SK-N-MC (cell line): ENCODE measurements around the gene CDH1.

Experiments used
- DNase-seq: peaks from one replicate; pipeline ENCODE4 v3.0.0-alpha.2; 2011; ENCODE audit warnings: low read depth, low spot score
- H3K27ac ChIP-seq: fragments of 200-600 bp; sonication (generic); 2 replicates; pipeline ENCODE4 v1.5.1; 2016; ENCODE audit warnings: mixed run types
- H3K36me3 ChIP-seq: fragments of 200-600 bp; sonication (generic); 2 replicates; pipeline ENCODE4 v1.6.1; 2017; ENCODE audit warnings: antibody characterized with exemption, low read length, mixed read lengths; ENCODE audit not compliant: insufficient read depth
- H3K4me3 ChIP-seq: fragments of 200-600 bp; sonication (generic); 2 replicates; pipeline ENCODE4 v1.5.1; 2016
- H3K9ac ChIP-seq: fragments of 200-600 bp; sonication (generic); 2 replicates; pipeline ENCODE4 v1.8.0; 2017; ENCODE audit warnings: mixed run types, mixed read lengths; ENCODE audit not compliant: insufficient read length
- H3K9me3 ChIP-seq: fragments of 200-600 bp; sonication (generic); 2 replicates; pipeline ENCODE4 v1.6.1; 2017; ENCODE audit warnings: low read depth, mild to moderate bottlenecking, antibody characterized with exemption, low read length, moderate library complexity, mixed read lengths
- EZH2 ChIP-seq: fragments of 200-600 bp; sonication (generic); IDR thresholded peaks from one replicate; pipeline ENCODE4 v1.6.1; 2017; ENCODE audit warnings: antibody characterized with exemption
- FOXP2 ChIP-seq: optimal IDR thresholded peaks from 2 replicates; pipeline ENCODE3; 2011; ENCODE audit warnings: mild to moderate bottlenecking, moderate library complexity; ENCODE audit not compliant: insufficient read depth; ENCODE audit errors: extremely low read length, control extremely low read depth
- POLR2AphosphoS5 ChIP-seq: IDR thresholded peaks from 2 replicates; pipeline ENCODE4 v1.6.1; 2012; ENCODE audit warnings: mild to moderate bottlenecking, low read depth, low read length, borderline replicate concordance

The CDH1 gene

DNA sequence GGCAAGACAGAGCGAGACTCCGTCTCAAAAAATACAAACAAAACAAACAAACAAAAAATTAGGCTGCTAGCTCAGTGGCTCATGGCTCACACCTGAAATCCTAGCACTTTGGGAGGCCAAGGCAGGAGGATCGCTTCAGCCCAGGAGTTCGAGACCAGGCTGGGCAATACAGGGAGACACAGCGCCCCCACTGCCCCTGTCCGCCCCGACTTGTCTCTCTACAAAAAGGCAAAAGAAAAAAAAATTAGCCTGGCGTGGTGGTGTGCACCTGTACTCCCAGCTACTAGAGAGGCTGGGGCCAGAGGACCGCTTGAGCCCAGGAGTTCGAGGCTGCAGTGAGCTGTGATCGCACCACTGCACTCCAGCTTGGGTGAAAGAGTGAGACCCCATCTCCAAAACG is 531 bp upstream of the CDH1 start:
- Histone ChIP-seq H3K36me3 (no peaks in the 10 kb centered on the region), H3K9ac (no peak overlapping the region), H3K9me3 (no peaks in the 10 kb centered on the region), H3K4me3 (no peak overlapping the region), H3K27ac (no peak overlapping the region)
- no peak for TF ChIP-seq POLR2AphosphoS5
- no peak for TF ChIP-seq FOXP2
- TF ChIP-seq EZH2 = no peak
- DNase-seq = no peak

GRCh38 chr16:68737730-68738629 is 888 bp downstream of the CDH1 start:
- Histone ChIP-seq H3K9ac (no peak overlapping the region), H3K27ac (no peak overlapping the region), H3K36me3 (no peaks in the 10 kb centered on the region), H3K4me3 (no peak overlapping the region), H3K9me3 (no peaks in the 10 kb centered on the region)
- no peak for DNase-seq
- TF ChIP-seq EZH2 (no peak), FOXP2 (no peak), POLR2AphosphoS5 (no peak)

GRCh38 chr16:68739964-68740627 is 3.0 kb downstream of the CDH1 start:
- Histone ChIP-seq H3K36me3 (no peaks in the 10 kb centered on the region), H3K9ac (no peak overlapping the region), H3K4me3 (no peak overlapping the region), H3K9me3 (no peaks in the 10 kb centered on the region), H3K27ac (no peak overlapping the region)
- TF ChIP-seq EZH2 (no peak), POLR2AphosphoS5 (no peak), FOXP2 (no peak)
- no peak for DNase-seq

DNA sequence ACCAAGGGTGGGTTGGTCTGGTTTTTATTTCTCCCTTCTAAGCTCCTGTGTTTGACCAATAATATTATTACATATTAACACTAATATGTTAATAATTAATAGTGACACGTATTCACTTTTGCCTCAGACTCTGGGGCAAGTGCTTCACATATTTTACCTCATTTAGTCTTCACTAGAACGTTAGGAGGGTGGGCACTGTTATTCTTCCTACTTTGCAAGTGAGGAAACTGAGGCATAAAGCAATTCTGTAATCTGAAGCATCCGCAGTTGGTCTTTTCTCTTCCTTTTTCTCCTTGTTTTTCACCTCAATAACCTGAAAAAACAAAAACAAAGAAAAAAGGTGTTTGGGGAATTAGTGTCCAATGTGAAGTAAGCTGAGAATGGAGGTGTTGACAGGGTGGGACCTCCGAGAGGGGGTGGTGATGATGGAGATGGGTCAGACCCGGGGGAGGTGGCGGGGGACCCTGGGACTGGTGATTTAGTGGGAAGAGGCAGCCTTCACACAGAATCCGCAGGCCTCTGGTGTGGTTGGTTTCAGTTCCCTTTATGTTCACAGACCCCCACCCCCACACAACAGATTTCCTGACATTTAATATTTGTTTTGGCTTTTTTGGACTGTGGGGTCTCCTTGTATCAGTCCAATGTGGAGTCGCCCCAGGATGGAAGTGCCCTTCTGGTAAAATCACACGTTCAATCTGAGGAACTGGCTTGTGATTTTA is 3.7 kb downstream of the CDH1 start:
- TF ChIP-seq POLR2AphosphoS5 (no peak), FOXP2 (no peak), EZH2 (no peak)
- H3K36me3 ChIP-seq = no peaks in the 10 kb centered on the region
- H3K9me3 ChIP-seq = no peaks in the 10 kb centered on the region
- no peak overlapping the region for H3K4me3 ChIP-seq
- H3K9ac ChIP-seq = no peak overlapping the region
- DNase-seq = no peak
- no peak overlapping the region for H3K27ac ChIP-seq

- Histone ChIP-seq H3K9me3 (no peaks in the 10 kb centered on the region), H3K27ac (no peak overlapping the region), H3K4me3 (no peak overlapping the region), H3K36me3 (no peaks in the 10 kb centered on the region), H3K9ac (no peak overlapping the region)
- DNase-seq = no peak
- TF ChIP-seq EZH2 (no peak), FOXP2 (no peak), POLR2AphosphoS5 (no peak)
Measured at GRCh38 chr16:68743664-68744063, 6.6 kb downstream of the CDH1 start.

DNA sequence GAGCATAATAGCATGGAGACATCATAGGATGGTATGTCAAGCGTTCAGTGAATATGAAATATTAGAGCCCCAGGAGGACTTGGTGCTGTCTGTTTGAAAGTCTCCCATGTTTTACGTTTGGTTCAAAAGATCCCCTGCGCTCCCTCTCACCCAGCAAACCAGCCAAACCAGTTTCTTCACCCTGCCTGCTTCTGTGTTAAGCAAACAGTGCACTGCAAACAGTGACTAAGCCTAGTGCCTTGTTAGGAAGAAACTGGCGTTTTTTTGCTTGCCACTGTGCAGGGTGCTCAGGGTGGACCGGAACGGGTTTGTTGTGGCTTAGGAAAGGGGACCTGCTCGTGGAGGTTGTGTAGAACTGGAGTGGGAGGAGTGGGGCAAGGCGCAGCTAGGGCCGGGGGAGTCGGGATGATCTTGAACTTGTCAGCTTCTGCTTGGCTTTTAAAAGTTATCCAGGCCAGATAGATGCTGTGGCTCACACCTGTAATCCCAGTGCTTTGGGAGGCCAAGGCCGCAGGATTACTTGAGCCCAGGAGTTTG is 7.7 kb downstream of the CDH1 start:
- H3K4me3 ChIP-seq = no peak overlapping the region
- H3K9ac ChIP-seq = no peak overlapping the region
- TF ChIP-seq FOXP2 = no peak
- no peak for TF ChIP-seq POLR2AphosphoS5
- TF ChIP-seq EZH2 = no peak
- no peaks in the 10 kb centered on the region for H3K9me3 ChIP-seq
- H3K27ac ChIP-seq = no peak overlapping the region
- H3K36me3 ChIP-seq = no peaks in the 10 kb centered on the region
- no peak for DNase-seq

- no peak for TF ChIP-seq POLR2AphosphoS5
- no peak for TF ChIP-seq EZH2
- no peak for TF ChIP-seq FOXP2
- no peaks in the 10 kb centered on the region for H3K9me3 ChIP-seq
- no peaks in the 10 kb centered on the region for H3K36me3 ChIP-seq
- no peak overlapping the region for H3K27ac ChIP-seq
- no peak overlapping the region for H3K9ac ChIP-seq
- no peak for DNase-seq
- no peak overlapping the region for H3K4me3 ChIP-seq
Measured at GRCh38 chr16:68746951-68747350, 9.9 kb downstream of the CDH1 start.

DNA sequence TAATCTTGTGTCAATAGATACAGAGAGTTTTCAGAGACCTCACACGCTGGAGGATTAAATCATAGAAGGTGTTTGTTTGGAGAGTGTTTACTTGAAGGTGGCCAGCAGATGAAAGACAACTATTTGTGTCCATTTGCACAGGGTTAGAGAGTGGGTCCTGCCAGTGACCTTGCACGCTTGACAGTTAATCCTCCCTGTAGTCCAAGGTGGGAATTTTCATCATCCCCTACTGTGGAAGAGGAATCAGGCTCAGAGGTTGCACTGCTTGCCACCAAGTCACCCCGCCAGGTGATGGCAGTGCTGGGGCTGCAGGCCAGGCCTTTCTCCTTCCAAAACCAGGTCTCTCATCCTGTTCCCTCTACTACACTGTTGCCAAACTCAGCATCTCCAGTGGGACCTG is 12.3 kb downstream of the CDH1 start:
- Histone ChIP-seq H3K36me3 (no peaks in the 10 kb centered on the region), H3K4me3 (no peak overlapping the region), H3K9me3 (no peaks in the 10 kb centered on the region), H3K27ac (no peak overlapping the region), H3K9ac (no peak overlapping the region)
- TF ChIP-seq EZH2 (no peak), FOXP2 (no peak), POLR2AphosphoS5 (no peak)
- DNase-seq = no peak
